ENCODE results near the gene NGLY1. TPM values are rescaled to one million over a fixed set of nuclear protein-coding genes. Genes with fewer than 3 reads are reported as not detected.

The NGLY1 gene
- total and polyA plus RNA-seq, 2 of the 8 experiments (the other 6 are each of a cell fraction or from before 2014, with no cell fraction given), result 3.1 to 24.8 TPM

- Histone ChIP-seq H3K9ac (replicated peaks in 1 of 4; ENCODE audit: extremely low read depth in 1 of 4, low read depth in 3 of 4, low read length in 3 of 4) (no peak overlapping the region), H3K23ac (ENCODE audit: insufficient read length) (no peak overlapping the region), H4K91ac (replicated peaks; ENCODE audit: insufficient read length, low read length) (no peak overlapping the region), H2BK120ac (replicated peaks; ENCODE audit: low read depth, low read length) (no peak overlapping the region), H3K4ac (replicated peaks; ENCODE audit: insufficient read length, low read depth, low read length) (no peak overlapping the region), H4K8ac (ENCODE audit: extremely low read depth, insufficient read depth, low read length) (no peak overlapping the region), H3K14ac (ENCODE audit: insufficient read length) (no peak overlapping the region), H4K5ac (ENCODE audit: insufficient read length, low read depth, low read length) (no peak overlapping the region), H2AK5ac (ENCODE audit: low read depth, low read length) (no peak overlapping the region), H2BK5ac (ENCODE audit: low read depth, low read length) (no peak overlapping the region), H3K79me1 (ENCODE audit: low read depth, low read length) (no peaks in the 10 kb centered on the region), H2BK20ac (ENCODE audit: low read length) (no peak overlapping the region), H3K36me3 (ENCODE audit: control insufficient read depth in 2 of 4, insufficient read depth in 4 of 4, low read length in 3 of 4) (no peaks in the 10 kb centered on the region), H3K9me3 (ENCODE audit: insufficient read depth in 2 of 2, low read depth in 1 of 2, low read length in 1 of 2) (no peaks in the 10 kb centered on the region), H2BK15ac (ENCODE audit: low read length) (no peak overlapping the region), H3K4me2 (ENCODE audit: insufficient read depth in 1 of 2, low read depth in 2 of 2, low read length in 2 of 2) (no peak overlapping the region), H2AFZ (ENCODE audit: low read length) (no peak overlapping the region), H3K23me2 (ENCODE audit: low read depth, low read length) (peaks cover 10% of the 10 kb centered on the region; the same call in 1 of the 2 replicates), H2BK12ac (ENCODE audit: low read depth, low read length) (no peak overlapping the region), H4K20me1 (replicated peaks in 1 of 2; ENCODE audit: control insufficient read depth in 1 of 2, insufficient read depth in 2 of 2, low read length in 2 of 2) (no peaks in the 10 kb centered on the region), H3K4me3 (ENCODE audit: extremely low read depth in 1 of 4, insufficient read depth in 2 of 4, low read depth in 3 of 4, low read length in 4 of 4) (no peak overlapping the region), H3K4me1 (replicated peaks in 1 of 4; ENCODE audit: control insufficient read depth in 3 of 4, insufficient read depth in 4 of 4, low read length in 3 of 4) (peaks cover 0 to 5% (median 1%) of the 10 kb centered on the region in 4 experiments; a peak in 2 of 7 replicates), H3K18ac (ENCODE audit: extremely low read depth, low read length) (no peak overlapping the region), H3K56ac (replicated peaks; ENCODE audit: insufficient read length, low read depth, low read length) (no peak overlapping the region), H3K27me3 (replicated peaks in 1 of 4; ENCODE audit: control insufficient read depth in 3 of 4, extremely low read depth in 1 of 4, insufficient read depth in 3 of 4, low read length in 3 of 4) (no peaks in the 10 kb centered on the region; a peak in 2 of 7 replicates), H3K27ac (ENCODE audit: low read depth, low read length) (no peak overlapping the region), H3K79me2 (ENCODE audit: control insufficient read depth in 1 of 2, insufficient read depth in 2 of 2, low read length in 2 of 2) (peaks cover 0 to 6% of the 10 kb centered on the region in 2 experiments; a peak in 2 of 4 replicates)
- TF ChIP-seq SIRT6 (IDR thresholded peaks at IDR 0.05; ENCODE audit: low read length), result no peak
- ChIA-PET POLR2A (ENCODE audit: partially characterized antibody) (no interaction called here), CTCF (ENCODE audit: partially characterized antibody) (no interaction called here)
- FAIRE-seq, result no peak
- 89% methylated on average over 3 of the region's 3 CpGs; no CpG with 5 or more reads in 1 of the 2 experiments for WGBS, 2 experiments (ENCODE audit: extremely low coverage in 1 of 2, insufficient coverage in 1 of 2, insufficient read length in 1 of 2, insufficient replicate concordance in 2 of 2, low coverage in 1 of 2, low lambda C conversion rate in 2 of 2, missing lambda C conversion rate in 1 of 2)
- no peak for DNase-seq (ENCODE audit: low read depth in 1 of 2, low spot score in 2 of 2)
Observed at GRCh38 chr3:25785826-25786225, 2.6 kb upstream of the NGLY1 start.
